A549 (cell line): Measurements from ENCODE around the gene REXO5. TPM values are rescaled to one million over a fixed set of nuclear protein-coding genes. Genes with fewer than 3 reads are reported as not detected.

Experiments used
- ATAC-seq, 2 experiments: fragments of 200-7000 bp in 1 of 2; fragments of >200 bp in 1 of 2; cut with Nextera tagmentation in 1 of 2; cut with Tn5 transposase in 1 of 2; 3 replicates each; pipeline versions ENCODE4 v1.8.0 to v1.9.1; 2018 to 2020; ENCODE audit warnings: mild to moderate bottlenecking in 1 of 2, moderate library complexity in 1 of 2
- CTCF ChIA-PET: fragments of 300-600 bp; sonication (Branson Sonifier 250); formaldehyde crosslinking; extraction: SDS; loops from one replicate; lab custom pipeline; 2021; ENCODE audit warnings: antibody characterized with exemption, inconsistent platforms; lab: Yijun Ruan, JAX
- POLR2A ChIA-PET: fragments of 350-600 bp; formaldehyde crosslinking; extraction: SDS; loops from one replicate; lab custom pipeline; 2021; ENCODE audit warnings: antibody characterized with exemption, inconsistent platforms; lab: Yijun Ruan, JAX
- DNase-seq, 2 experiments: peaks; one replicate each; pipeline versions ENCODE4 v3.0.0 to v3.0.0-alpha.2; 2011 to 2016; ENCODE audit warnings: low read depth in 1 of 2, low spot score in 1 of 2
- FAIRE-seq: peaks from 2 replicates; lab custom pipeline; 2011; peaks lifted over from hg19 to GRCh38; lab: Jason Lieb, UNC
- H3K27ac ChIP-seq, 2 experiments: fragments of >200 bp; sonication (Bioruptor Twin); formaldehyde crosslinking; 3 replicates each; pipeline ENCODE4 v1.5.1; 2016 to 2017
- H3K4me1 ChIP-seq: fragments of >200 bp; sonication (Bioruptor Twin); formaldehyde crosslinking; 3 replicates; pipeline ENCODE4 v1.6.1; 2016
- H3K4me2 ChIP-seq: fragments of >200 bp; sonication (Bioruptor Twin); formaldehyde crosslinking; 3 replicates; pipeline ENCODE4 v1.6.1; 2016
- H3K4me3 ChIP-seq: fragments of >200 bp; sonication (Bioruptor Twin); formaldehyde crosslinking; 3 replicates; pipeline ENCODE4 v1.5.1; 2016
- H3K9me3 ChIP-seq: fragments of >200 bp; sonication (Bioruptor Twin); formaldehyde crosslinking; 3 replicates; pipeline ENCODE4 v1.6.1; 2016
- CBX8 ChIP-seq: fragments of 200-600 bp; sonication (generic); IDR thresholded peaks from 2 replicates; pipeline ENCODE4 v1.6.1; 2016
- CEBPB ChIP-seq, 2 experiments: fragments of >200 bp in 1 of 2; sonication (Bioruptor Twin) in 1 of 2; formaldehyde crosslinking in 1 of 2; IDR thresholded peaks; 2 replicates each; pipeline ENCODE4 v1.6.1; 2012 to 2016
- FOSB ChIP-seq: fragments of 250-450 bp; sonication (Bioruptor Pico); IDR thresholded peaks from 2 replicates; pipeline ENCODE4 v1.5.0; 2020; ENCODE audit warnings: mild to moderate bottlenecking, moderate library complexity
- HDAC2 ChIP-seq: fragments of 200-600 bp; sonication (generic); IDR thresholded peaks from 2 replicates; pipeline ENCODE4 v1.6.1; 2016
- HES2 ChIP-seq: fragments of >200 bp; sonication (Bioruptor Twin); formaldehyde crosslinking; IDR thresholded peaks from 2 replicates; pipeline ENCODE4 v1.6.1; 2016
- HMGXB4 ChIP-seq: fragments of 250-450 bp; sonication (Bioruptor Pico); IDR thresholded peaks from 2 replicates; pipeline ENCODE4 v1.5.0; 2021; ENCODE audit warnings: mild to moderate bottlenecking, moderate library complexity, borderline replicate concordance
- HOXB13 ChIP-seq: fragments of 250-450 bp; sonication (Bioruptor Pico); IDR thresholded peaks from 2 replicates; pipeline ENCODE4 v1.5.0; 2020; ENCODE audit warnings: low read depth, mild to moderate bottlenecking, moderate library complexity
- HOXB5 ChIP-seq: fragments of 250-450 bp; sonication (Bioruptor Pico); IDR thresholded peaks from 2 replicates; pipeline ENCODE4 v1.5.0; 2020; ENCODE audit warnings: mild to moderate bottlenecking, moderate library complexity
- MAZ ChIP-seq: fragments of 150-350 bp; IDR thresholded peaks from 2 replicates; pipeline ENCODE4 v1.6.1; 2014; ENCODE audit warnings: antibody characterized with exemption, low read depth, low read length, borderline replicate concordance
- MYC ChIP-seq: IDR thresholded peaks from 2 replicates; pipeline ENCODE4 v1.6.1; 2012; ENCODE audit warnings: mild to moderate bottlenecking, inconsistent platforms, low read length, improper control_type of control experiment, borderline replicate concordance
- NPAS2 ChIP-seq: fragments of 250-450 bp; sonication (Bioruptor Pico); IDR thresholded peaks from 2 replicates; pipeline ENCODE4 v1.8.0; 2022; ENCODE audit warnings: mild to moderate bottlenecking, moderate library complexity, borderline replicate concordance
- NR3C1 ChIP-seq: fragments of >200 bp; sonication (Bioruptor Twin); formaldehyde crosslinking; IDR thresholded peaks from 3 replicates; pipeline ENCODE4 v1.6.1; 2017
- PHF8 ChIP-seq: fragments of 200-600 bp; sonication (generic); IDR thresholded peaks from 2 replicates; pipeline ENCODE4 v1.6.1; 2016; ENCODE audit warnings: low read depth, mild to moderate bottlenecking, antibody characterized with exemption, moderate library complexity, borderline replicate concordance
- POLR2A ChIP-seq: IDR thresholded peaks from 2 replicates; pipeline ENCODE4 v1.6.1; 2012; ENCODE audit warnings: mild to moderate bottlenecking, low read length
- REST ChIP-seq: fragments of 200-600 bp; sonication (generic); IDR thresholded peaks from 2 replicates; pipeline ENCODE4 v1.6.1; 2016; ENCODE audit warnings: antibody characterized with exemption, mild to moderate bottlenecking, moderate library complexity
- SMC3 ChIP-seq: fragments of >200 bp; sonication (Bioruptor Twin); formaldehyde crosslinking; IDR thresholded peaks from 3 replicates; pipeline ENCODE4 v1.6.1; 2018; ENCODE audit warnings: inconsistent platforms
- SREBF2 ChIP-seq: fragments of 450-650 bp; IDR thresholded peaks from 2 replicates; pipeline ENCODE4 v1.6.1; 2014; ENCODE audit warnings: mild to moderate bottlenecking, moderate library complexity
- ZFP36 ChIP-seq: fragments of 450-650 bp; IDR thresholded peaks from 2 replicates; pipeline ENCODE4 v1.6.1; 2014; ENCODE audit warnings: borderline replicate concordance; ENCODE audit not compliant: partially characterized antibody
- ZNF302 ChIP-seq: fragments of 250-450 bp; sonication (Bioruptor Pico); IDR thresholded peaks from 2 replicates; pipeline ENCODE4 v1.9.0; 2021; ENCODE audit warnings: inconsistent platforms, mild to moderate bottlenecking, moderate library complexity
- WGBS: methylation state at CpG from one replicate; pipeline ENCODE4 v1.1.6; 2017; ENCODE audit errors: missing lambda C conversion rate; 5-methylcytosine and 5-hydroxymethylcytosine counted together
- polyA plus RNA-seq, 4 experiments: library from polyadenylated mRNA; depleted of rRNA in 3 of 4; stranded (reverse); fragments of >200 nt; fragmentation: RNase III in 1 of 4; extraction: RNeasy Plus Mini Kit Qiagen cat#74134 plus additional on column Dnase treatment in 1 of 4; gene quantifications; 2 replicates in 3 of 4; 3 replicates in 1 of 4; pipeline ENCODE4 v1.2.3, GENCODE V29; 2011 to 2017
- TF ChIP-seq, protein P1 (sequence below): fragments of 250-450 bp; sonication (Bioruptor Pico); IDR thresholded peaks from 2 replicates; pipeline ENCODE4 v1.5.0; 2020; ENCODE audit warnings: low read depth, mild to moderate bottlenecking, moderate library complexity
- TF ChIP-seq, protein P2 (sequence below): fragments of >200 bp; sonication (Bioruptor Twin); formaldehyde crosslinking; IDR thresholded peaks from 3 replicates; pipeline ENCODE4 v1.6.1; 2016
- TF ChIP-seq, protein P3 (sequence below): fragments of 150-350 bp; IDR thresholded peaks from 2 replicates; pipeline ENCODE4 v1.6.1; 2014; ENCODE audit warnings: low read depth, mild to moderate bottlenecking, low read length
- TF ChIP-seq, protein P4 (sequence below): fragments of 450-650 bp; IDR thresholded peaks from 2 replicates; pipeline ENCODE4 v1.6.1; 2014; ENCODE audit warnings: antibody characterized with exemption
- TF ChIP-seq, protein P5 (sequence below): IDR thresholded peaks from 2 replicates; pipeline ENCODE4 v1.6.1; 2012; ENCODE audit warnings: low read depth, borderline replicate concordance

The REXO5 gene
- polyA plus RNA-seq, 2 of the 4 experiments (the other 2 are of a cell fraction) = 4.0 to 5.1 TPM

GRCh38 chr16:20818929-20819585 lies 12.7 kb downstream of the REXO5 start:
- DNase-seq = no peak
- FAIRE-seq = no peak
- H3K27ac ChIP-seq = no peak overlapping the region
- TF ChIP-seq PHF8 = no peak
- TF ChIP-seq NR3C1 = no peak
- TF ChIP-seq ZNF302 (CRISPR knock-in tag) = no peak
- TF ChIP-seq, protein P1, sequence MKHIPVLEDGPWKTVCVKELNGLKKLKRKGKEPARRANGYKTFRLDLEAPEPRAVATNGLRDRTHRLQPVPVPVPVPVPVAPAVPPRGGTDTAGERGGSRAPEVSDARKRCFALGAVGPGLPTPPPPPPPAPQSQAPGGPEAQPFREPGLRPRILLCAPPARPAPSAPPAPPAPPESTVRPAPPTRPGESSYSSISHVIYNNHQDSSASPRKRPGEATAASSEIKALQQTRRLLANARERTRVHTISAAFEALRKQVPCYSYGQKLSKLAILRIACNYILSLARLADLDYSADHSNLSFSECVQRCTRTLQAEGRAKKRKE (CRISPR knock-in tag) = no peak
- no peak for TF ChIP-seq POLR2A
- TF ChIP-seq, protein P2, sequence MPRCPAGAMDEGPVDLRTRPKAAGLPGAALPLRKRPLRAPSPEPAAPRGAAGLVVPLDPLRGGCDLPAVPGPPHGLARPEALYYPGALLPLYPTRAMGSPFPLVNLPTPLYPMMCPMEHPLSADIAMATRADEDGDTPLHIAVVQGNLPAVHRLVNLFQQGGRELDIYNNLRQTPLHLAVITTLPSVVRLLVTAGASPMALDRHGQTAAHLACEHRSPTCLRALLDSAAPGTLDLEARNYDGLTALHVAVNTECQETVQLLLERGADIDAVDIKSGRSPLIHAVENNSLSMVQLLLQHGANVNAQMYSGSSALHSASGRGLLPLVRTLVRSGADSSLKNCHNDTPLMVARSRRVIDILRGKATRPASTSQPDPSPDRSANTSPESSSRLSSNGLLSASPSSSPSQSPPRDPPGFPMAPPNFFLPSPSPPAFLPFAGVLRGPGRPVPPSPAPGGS = no peak
- TF ChIP-seq HES2 = no peak
- TF ChIP-seq CEBPB (IDR thresholded peaks at IDR 0.05) = no peak
- TF ChIP-seq HDAC2 = no peak
- TF ChIP-seq REST = no peak
- no peak for TF ChIP-seq MYC
- TF ChIP-seq CBX8 = no peak
- no peak for TF ChIP-seq HMGXB4 (CRISPR knock-in tag)
- no peak for TF ChIP-seq FOSB (CRISPR knock-in tag)
- TF ChIP-seq, protein P3, sequence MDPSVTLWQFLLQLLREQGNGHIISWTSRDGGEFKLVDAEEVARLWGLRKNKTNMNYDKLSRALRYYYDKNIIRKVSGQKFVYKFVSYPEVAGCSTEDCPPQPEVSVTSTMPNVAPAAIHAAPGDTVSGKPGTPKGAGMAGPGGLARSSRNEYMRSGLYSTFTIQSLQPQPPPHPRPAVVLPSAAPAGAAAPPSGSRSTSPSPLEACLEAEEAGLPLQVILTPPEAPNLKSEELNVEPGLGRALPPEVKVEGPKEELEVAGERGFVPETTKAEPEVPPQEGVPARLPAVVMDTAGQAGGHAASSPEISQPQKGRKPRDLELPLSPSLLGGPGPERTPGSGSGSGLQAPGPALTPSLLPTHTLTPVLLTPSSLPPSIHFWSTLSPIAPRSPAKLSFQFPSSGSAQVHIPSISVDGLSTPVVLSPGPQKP = no peak
- no peak overlapping the region for H3K4me3 ChIP-seq
- CTCF ChIA-PET = interaction anchor here (1.5 to 1.7 kb wide), 2 partner anchors 12 to 44 kb away, joined by 3 to 5 read pairs; partner anchors contain the start of genes ERI2 and REXO5
- no peaks in the 10 kb centered on the region for H3K4me1 ChIP-seq
- 71% methylated on average over 4 of the region's 4 CpGs for WGBS
- POLR2A ChIA-PET = no interaction called here
- no peak overlapping the region for H3K4me2 ChIP-seq
- ATAC-seq = no peak
- no peaks in the 10 kb centered on the region for H3K9me3 ChIP-seq

- POLR2A ChIA-PET = no interaction called here
- DNase-seq = no peak
- Histone ChIP-seq H3K4me3 (no peak overlapping the region), H3K9me3 (no peaks in the 10 kb centered on the region), H3K27ac (no peak overlapping the region), H3K4me2 (no peak overlapping the region), H3K4me1 (no peaks in the 10 kb centered on the region)
- no peak for FAIRE-seq
- 84% methylated on average over 4 of the region's 4 CpGs for WGBS
- CTCF ChIA-PET = interaction anchor here (1.1 kb wide), 1 partner anchor 263 kb away, joined by 3 read pairs; no protein-coding TSS in a partner anchor
- ATAC-seq = no peak
- no peak for TF ChIP-seq ZFP36
- no peak for TF ChIP-seq SREBF2
- no peak for TF ChIP-seq HOXB13 (CRISPR knock-in tag)
- TF ChIP-seq, protein P1 (CRISPR knock-in tag) = no peak
- TF ChIP-seq, protein P4, sequence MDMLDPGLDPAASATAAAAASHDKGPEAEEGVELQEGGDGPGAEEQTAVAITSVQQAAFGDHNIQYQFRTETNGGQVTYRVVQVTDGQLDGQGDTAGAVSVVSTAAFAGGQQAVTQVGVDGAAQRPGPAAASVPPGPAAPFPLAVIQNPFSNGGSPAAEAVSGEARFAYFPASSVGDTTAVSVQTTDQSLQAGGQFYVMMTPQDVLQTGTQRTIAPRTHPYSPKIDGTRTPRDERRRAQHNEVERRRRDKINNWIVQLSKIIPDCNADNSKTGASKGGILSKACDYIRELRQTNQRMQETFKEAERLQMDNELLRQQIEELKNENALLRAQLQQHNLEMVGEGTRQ = no peak
- no peak for TF ChIP-seq MAZ
- TF ChIP-seq, protein P5, sequence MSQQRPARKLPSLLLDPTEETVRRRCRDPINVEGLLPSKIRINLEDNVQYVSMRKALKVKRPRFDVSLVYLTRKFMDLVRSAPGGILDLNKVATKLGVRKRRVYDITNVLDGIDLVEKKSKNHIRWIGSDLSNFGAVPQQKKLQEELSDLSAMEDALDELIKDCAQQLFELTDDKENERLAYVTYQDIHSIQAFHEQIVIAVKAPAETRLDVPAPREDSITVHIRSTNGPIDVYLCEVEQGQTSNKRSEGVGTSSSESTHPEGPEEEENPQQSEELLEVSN = no peak
- no peak for TF ChIP-seq NPAS2 (CRISPR knock-in tag)
- no peak for TF ChIP-seq SMC3
- no peak for TF ChIP-seq HOXB5 (CRISPR knock-in tag)
- TF ChIP-seq CBX8 = no peak
Measured at GRCh38 chr16:20821682-20822081, 15.4 kb downstream of the REXO5 start.
